Measurements from ENCODE around the gene ZMYND8. TPM values are rescaled to one million over a fixed set of nuclear protein-coding genes. Genes with fewer than 3 reads are reported as not detected.
"Not testable (repeated sequence)": the region's sequence is repeated elsewhere in the genome, so short reads cannot be mapped to it uniquely, and the experiment has no call there.

The ZMYND8 gene
- polyA plus RNA-seq, 1 donor from 2014 or later, result 16.7 TPM

- no peaks in the 10 kb centered on the region for H3K9me3 Mint-ChIP-seq
- H3K4me1 Mint-ChIP-seq, result peaks cover 30 to 42% (median 34%) of the 10 kb centered on the region in 3 donors
- peak overlapping the region in 2 of 4 donors; percentile 68 to 85 for H3K4me3 Mint-ChIP-seq
- H3K27ac Mint-ChIP-seq, result peak overlapping the region; percentile 76 to 91 (median 80)
- H3K36me3 Mint-ChIP-seq, result peaks cover 3% of the 10 kb centered on the region
- no peaks in the 10 kb centered on the region for H3K27me3 Mint-ChIP-seq
Observed at GRCh38 chr20:47318586-47319516, 37.6 kb downstream of the ZMYND8 start.

DNA sequence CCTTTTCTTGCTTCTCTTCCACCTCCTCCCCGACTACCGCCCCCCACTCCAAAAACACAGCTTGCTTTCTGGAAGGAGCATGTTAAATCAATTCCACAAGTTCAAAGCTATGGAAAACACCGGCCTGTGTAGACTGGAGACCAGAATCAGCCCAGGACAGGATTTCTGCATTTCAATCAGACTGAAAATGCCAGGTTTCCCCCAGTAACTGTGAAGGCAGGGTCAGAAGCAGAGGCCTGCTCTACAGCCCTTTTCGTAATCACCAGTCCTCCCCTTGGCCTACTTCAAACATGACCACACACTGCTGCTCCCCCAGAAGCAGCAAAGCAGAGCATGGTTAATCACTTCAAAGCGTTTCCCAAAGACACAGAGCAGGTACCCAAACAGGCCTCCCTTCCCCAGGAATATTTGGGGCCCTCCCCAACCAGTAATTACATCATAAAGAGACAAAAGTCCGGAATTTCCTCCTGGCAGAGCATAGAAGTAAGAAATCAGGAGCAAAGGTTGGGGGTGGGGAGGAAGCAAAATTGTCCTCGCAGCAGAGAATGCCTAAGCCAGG, 38.4 kb downstream of the ZMYND8 start:
- no peaks in the 10 kb centered on the region for H3K36me3 Mint-ChIP-seq
- no peaks in the 10 kb centered on the region for H3K27me3 Mint-ChIP-seq
- peaks cover 30 to 42% (median 34%) of the 10 kb centered on the region in 3 donors for H3K4me1 Mint-ChIP-seq
- peak overlapping the region in 3 of 4 donors; percentile 26 to 85 (median 77) for H3K4me3 Mint-ChIP-seq
- H3K27ac Mint-ChIP-seq, result peak overlapping the region; percentile 4 to 91 (median 80)
- no peaks in the 10 kb centered on the region for H3K9me3 Mint-ChIP-seq

- Mint-ChIP-seq H3K27me3 (no peaks in the 10 kb centered on the region), H3K9me3 (no peaks in the 10 kb centered on the region), H3K36me3 (no peaks in the 10 kb centered on the region), H3K27ac (peak overlapping the region; percentile 59 to 80 (median 77)), H3K4me3 (peak overlapping the region in 3 of 4 donors; percentile 17 to 77 (median 44)), H3K4me1 (peaks cover 32 to 45% (median 34%) of the 10 kb centered on the region in 3 donors)
Observed at GRCh38 chr20:47317127-47317895, 39.2 kb downstream of the ZMYND8 start.

DNA sequence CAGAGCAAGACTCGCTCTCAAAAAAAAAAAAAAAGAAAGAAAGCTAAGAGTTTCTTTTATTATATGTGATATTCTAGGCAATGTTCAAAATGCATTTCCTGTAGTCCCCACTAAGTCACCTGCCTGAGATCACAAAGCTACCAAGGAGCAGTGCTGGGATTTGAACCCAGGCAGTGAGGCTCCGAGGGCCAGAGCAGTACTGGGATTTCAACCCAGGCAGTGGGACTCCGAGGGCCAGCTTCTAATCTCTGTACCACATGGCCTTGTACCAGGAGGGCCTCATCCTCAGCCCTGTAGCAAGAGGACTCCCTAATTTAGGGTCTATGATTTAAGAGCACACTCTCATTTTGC, 39.7 kb downstream of the ZMYND8 start:
- H3K27me3 Mint-ChIP-seq, result no peaks in the 10 kb centered on the region
- no peak overlapping the region for H3K4me3 Mint-ChIP-seq
- H3K4me1 Mint-ChIP-seq, result peaks cover 32 to 43% (median 34%) of the 10 kb centered on the region in 3 donors
- peak overlapping the region in 2 of 3 donors; percentile 21 to 53 for H3K27ac Mint-ChIP-seq
- no peaks in the 10 kb centered on the region for H3K9me3 Mint-ChIP-seq
- H3K36me3 Mint-ChIP-seq, result no peaks in the 10 kb centered on the region

DNA sequence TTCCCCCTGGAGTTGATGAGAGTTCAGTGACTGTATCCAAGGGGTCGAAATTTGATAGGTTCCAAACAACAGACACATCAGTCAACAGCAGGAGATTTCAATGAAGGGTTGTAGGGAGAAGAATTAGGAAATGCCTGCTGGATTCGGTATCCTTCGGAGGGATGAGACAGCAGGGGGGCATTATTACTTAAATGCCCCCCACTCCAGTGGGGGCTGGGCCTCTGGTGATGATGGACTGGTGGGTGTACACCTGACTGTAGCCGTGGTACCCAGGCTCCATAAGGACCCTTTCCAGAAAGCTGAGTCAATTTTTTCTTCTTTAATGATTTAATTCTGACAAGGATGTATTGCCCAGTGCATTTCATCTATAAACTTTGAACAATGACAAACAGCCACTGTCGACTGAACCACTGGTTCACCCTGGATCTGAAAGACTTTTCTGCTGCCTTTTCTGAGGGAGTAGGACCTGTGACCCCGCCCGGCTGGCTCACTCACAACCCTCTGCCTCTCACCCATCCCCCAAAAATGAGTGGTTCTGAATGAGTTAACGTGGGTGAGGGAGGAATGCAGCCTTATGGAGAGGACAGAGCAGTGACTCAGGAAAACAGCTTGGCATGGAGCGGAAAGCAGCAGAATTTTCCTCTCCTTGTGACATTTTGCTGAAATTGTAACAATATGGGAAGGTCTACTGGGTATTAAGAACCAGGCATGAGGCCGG, 41.0 kb downstream of the ZMYND8 start:
- Mint-ChIP-seq H3K36me3 (no peaks in the 10 kb centered on the region), H3K9me3 (no peaks in the 10 kb centered on the region), H3K27ac (no peak overlapping the region), H3K4me1 (peaks cover 26 to 36% (median 34%) of the 10 kb centered on the region in 3 donors), H3K27me3 (no peaks in the 10 kb centered on the region), H3K4me3 (no peak overlapping the region)

- peaks cover 23 to 32% (median 30%) of the 10 kb centered on the region in 3 donors for H3K4me1 Mint-ChIP-seq
- H3K27ac Mint-ChIP-seq, result no peak overlapping the region
- H3K9me3 Mint-ChIP-seq, result no peaks in the 10 kb centered on the region
- H3K27me3 Mint-ChIP-seq, result no peaks in the 10 kb centered on the region
- no peak overlapping the region for H3K4me3 Mint-ChIP-seq
- H3K36me3 Mint-ChIP-seq, result no peaks in the 10 kb centered on the region
Observed at GRCh38 chr20:47314647-47315338, 41.7 kb downstream of the ZMYND8 start.

DNA sequence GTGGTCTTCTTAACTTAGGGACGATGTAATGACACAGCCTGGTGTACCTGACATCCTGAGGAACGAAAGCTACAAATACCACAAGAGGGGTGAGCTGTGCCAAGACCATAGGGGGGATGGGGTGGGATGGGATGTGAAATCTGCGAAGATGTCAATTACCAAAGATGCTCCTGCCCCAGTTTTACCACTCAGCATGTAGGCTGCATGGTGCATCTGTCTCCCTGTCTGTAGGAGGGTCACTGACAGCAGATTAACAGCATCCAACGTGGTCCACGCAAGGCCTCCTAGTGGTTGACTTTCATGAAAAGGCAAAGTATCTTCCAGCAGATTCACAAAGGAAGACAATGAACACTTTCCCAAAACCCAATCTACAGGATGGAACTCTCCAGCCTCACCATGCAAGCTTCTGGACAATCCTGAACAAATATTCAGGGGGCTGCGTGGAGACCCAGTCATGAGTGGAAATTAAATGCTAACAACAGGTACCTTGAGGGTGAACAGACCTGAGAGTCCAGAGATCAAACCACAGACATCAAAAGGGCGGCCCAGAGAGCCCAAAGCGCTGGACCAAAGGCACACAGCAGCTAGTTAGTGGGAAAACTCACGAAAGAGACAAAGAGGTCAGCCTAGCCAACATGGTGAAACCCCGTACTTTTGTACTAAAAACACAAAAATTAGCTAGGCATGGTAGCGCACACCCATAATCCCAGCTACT, 44.4 kb downstream of the ZMYND8 start:
- Mint-ChIP-seq H3K36me3 (no peaks in the 10 kb centered on the region), H3K4me1 (peaks cover 5 to 15% (median 8%) of the 10 kb centered on the region in 3 donors), H3K27me3 (no peaks in the 10 kb centered on the region), H3K4me3 (no peak overlapping the region), H3K9me3 (no peaks in the 10 kb centered on the region), H3K27ac (peak overlapping the region in 1 of 3 donors; percentile 27)

- no peaks in the 10 kb centered on the region for H3K9me3 Mint-ChIP-seq
- no peaks in the 10 kb centered on the region for H3K36me3 Mint-ChIP-seq
- H3K27ac Mint-ChIP-seq, result no peak overlapping the region
- no peak overlapping the region for H3K4me3 Mint-ChIP-seq
- peaks cover 3 to 13% (median 4%) of the 10 kb centered on the region in 3 donors for H3K4me1 Mint-ChIP-seq
- H3K27me3 Mint-ChIP-seq, result no peaks in the 10 kb centered on the region
Observed at GRCh38 chr20:47311211-47311610, 45.3 kb downstream of the ZMYND8 start.

GRCh38 chr20:47310729-47311128, 45.8 kb downstream of the ZMYND8 start:
- Mint-ChIP-seq H3K4me1 (peaks cover 3 to 12% (median 4%) of the 10 kb centered on the region in 3 donors), H3K4me3 (no peak overlapping the region), H3K36me3 (no peaks in the 10 kb centered on the region), H3K27me3 (no peaks in the 10 kb centered on the region), H3K9me3 (no peaks in the 10 kb centered on the region), H3K27ac (no peak overlapping the region)

GRCh38 chr20:47309806-47310426, 46.6 kb downstream of the ZMYND8 start:
- Mint-ChIP-seq H3K4me3 (no peak overlapping the region), H3K36me3 (no peaks in the 10 kb centered on the region), H3K27ac (no peak overlapping the region), H3K4me1 (peaks cover 1 to 11% (median 4%) of the 10 kb centered on the region in 3 donors), H3K27me3 (no peaks in the 10 kb centered on the region), H3K9me3 (no peaks in the 10 kb centered on the region)

GRCh38 chr20:47309394-47309793, 47.1 kb downstream of the ZMYND8 start:
- Mint-ChIP-seq H3K27me3 (no peaks in the 10 kb centered on the region), H3K4me3 (no peak overlapping the region), H3K4me1 (peaks cover 1 to 7% (median 4%) of the 10 kb centered on the region in 3 donors), H3K36me3 (no peaks in the 10 kb centered on the region), H3K27ac (no peak overlapping the region), H3K9me3 (no peaks in the 10 kb centered on the region)

- not testable (repeated sequence) for H3K27ac Mint-ChIP-seq, H3K4me3 Mint-ChIP-seq, H3K27me3 Mint-ChIP-seq, H3K36me3 Mint-ChIP-seq, H3K9me3 Mint-ChIP-seq, H3K4me1 Mint-ChIP-seq
Observed at GRCh38 chr20:47307569-47307968, 48.9 kb downstream of the ZMYND8 start.

DNA sequence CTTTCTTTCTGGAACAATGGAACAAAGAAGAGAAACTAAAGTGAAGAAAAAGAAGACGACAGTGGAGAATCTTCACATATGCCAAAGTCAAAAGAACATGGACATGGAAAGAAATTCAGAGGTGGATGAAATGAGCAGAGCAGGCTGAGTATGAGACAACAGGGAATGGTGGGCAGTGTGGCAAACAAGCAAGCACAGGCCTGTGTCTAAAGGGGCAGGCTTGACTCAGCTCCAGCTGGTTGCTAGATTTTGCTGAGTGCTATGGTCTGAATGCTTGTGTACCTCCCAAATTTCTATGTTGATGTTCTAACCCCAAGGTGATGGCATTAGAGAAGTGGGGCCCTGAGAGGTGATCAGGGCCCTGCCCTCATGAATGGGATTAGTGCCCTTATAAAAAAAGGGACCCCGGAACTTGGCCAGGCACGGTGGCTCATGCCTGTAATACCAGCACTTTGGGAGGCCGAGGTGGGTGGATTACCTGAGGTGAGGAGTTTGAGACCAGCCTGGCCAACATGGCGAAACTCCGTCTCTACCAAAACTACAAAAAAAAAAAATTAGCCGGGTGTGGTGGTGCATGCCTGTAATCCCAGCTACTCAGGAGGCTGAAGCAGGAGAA, 49.6 kb downstream of the ZMYND8 start:
- H3K36me3 Mint-ChIP-seq, result peaks cover under 1% of the 10 kb centered on the region
- no peaks in the 10 kb centered on the region for H3K9me3 Mint-ChIP-seq
- peak overlapping the region in 1 of 3 donors; percentile 83 for H3K27ac Mint-ChIP-seq
- no peak overlapping the region for H3K4me3 Mint-ChIP-seq
- peaks cover 0 to 2% (median 0%) of the 10 kb centered on the region in 3 donors for H3K4me1 Mint-ChIP-seq
- H3K27me3 Mint-ChIP-seq, result no peaks in the 10 kb centered on the region
